Right atrium auricular region (tissue), 2 donors: ENCODE results near the gene SCN1A. TPM values are rescaled to one million over a fixed set of nuclear protein-coding genes. Genes with fewer than 3 reads are reported as not detected.

Experiments
- DNase-seq: peaks from one replicate; pipeline ENCODE4 v3.0.0-alpha.2; 2019; ENCODE audit warnings: low spot score
- H3K27ac ChIP-seq, 2 donors: fragments of 200-600 bp; sonication (generic); 1 replicate in 1 of 2; 2 replicates in 1 of 2; pipeline ENCODE4 v1.5.1; 2016 to 2019
- H3K27me3 ChIP-seq, 2 donors: fragments of 200-600 bp; sonication (generic); one replicate each; pipeline versions ENCODE4 v1.5.1 to v1.6.0; 2017 to 2019
- H3K36me3 ChIP-seq: fragments of 200-600 bp; sonication (generic); one replicate; pipeline ENCODE4 v1.5.1; 2016
- H3K4me1 ChIP-seq, 2 donors: fragments of 200-600 bp; sonication (generic); one replicate each; pipeline versions ENCODE4 v1.5.1 to v1.6.0; 2017 to 2019
- H3K4me3 ChIP-seq, 2 donors: fragments of 200-600 bp; sonication (generic); 1 replicate in 1 of 2; 2 replicates in 1 of 2; pipeline ENCODE4 v1.5.1; 2017 to 2019; ENCODE audit warnings: mild to moderate bottlenecking in 1 of 2, moderate library complexity in 1 of 2
- H3K9me3 ChIP-seq, 2 donors: fragments of 200-600 bp; sonication (generic); one replicate each; pipeline ENCODE4 v1.5.1; 2019
- total RNA-seq, 2 donors: library from RNA; depleted of rRNA; stranded (reverse); fragments of >200 nt; gene quantifications; one replicate each; pipeline ENCODE4 v1.1.0, GENCODE V29; 2016
- TF ChIP-seq, protein P1 (sequence below), 2 donors: fragments of 200-600 bp; sonication (generic); IDR thresholded peaks; one replicate each; pipeline ENCODE4 v1.5.1; 2019; ENCODE audit warnings: antibody characterized with exemption in 2 of 2

The SCN1A gene
- total RNA-seq, 2 donors from 2014 or later: 0.44 TPM; not detected in 1

DNA sequence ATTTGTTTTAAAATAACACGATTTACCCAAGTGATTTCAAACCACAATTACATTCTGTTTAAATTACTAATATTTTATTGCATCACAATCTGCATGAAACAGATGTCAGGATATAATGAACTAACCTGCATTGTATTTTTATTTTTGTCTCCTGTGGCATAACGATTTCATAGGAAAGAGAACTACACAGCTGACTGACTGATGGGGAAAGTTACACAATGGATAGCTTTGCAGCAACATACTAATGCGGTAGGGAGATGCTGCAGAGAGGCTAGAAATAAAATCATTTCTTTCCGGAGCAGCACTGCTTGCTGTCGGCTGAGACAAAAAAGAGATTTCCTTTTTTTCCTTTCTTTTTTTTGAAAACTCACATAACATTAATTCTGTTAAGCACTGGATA lies 36.9 kb downstream of the SCN1A start:
- no peak for DNase-seq
- Histone ChIP-seq H3K4me1 (no peaks in the 10 kb centered on the region), H3K4me3 (no peak overlapping the region), H3K27me3 (no peaks in the 10 kb centered on the region), H3K27ac (no peak overlapping the region), H3K9me3 (no peaks in the 10 kb centered on the region), H3K36me3 (no peaks in the 10 kb centered on the region)
- TF ChIP-seq, protein P1, sequence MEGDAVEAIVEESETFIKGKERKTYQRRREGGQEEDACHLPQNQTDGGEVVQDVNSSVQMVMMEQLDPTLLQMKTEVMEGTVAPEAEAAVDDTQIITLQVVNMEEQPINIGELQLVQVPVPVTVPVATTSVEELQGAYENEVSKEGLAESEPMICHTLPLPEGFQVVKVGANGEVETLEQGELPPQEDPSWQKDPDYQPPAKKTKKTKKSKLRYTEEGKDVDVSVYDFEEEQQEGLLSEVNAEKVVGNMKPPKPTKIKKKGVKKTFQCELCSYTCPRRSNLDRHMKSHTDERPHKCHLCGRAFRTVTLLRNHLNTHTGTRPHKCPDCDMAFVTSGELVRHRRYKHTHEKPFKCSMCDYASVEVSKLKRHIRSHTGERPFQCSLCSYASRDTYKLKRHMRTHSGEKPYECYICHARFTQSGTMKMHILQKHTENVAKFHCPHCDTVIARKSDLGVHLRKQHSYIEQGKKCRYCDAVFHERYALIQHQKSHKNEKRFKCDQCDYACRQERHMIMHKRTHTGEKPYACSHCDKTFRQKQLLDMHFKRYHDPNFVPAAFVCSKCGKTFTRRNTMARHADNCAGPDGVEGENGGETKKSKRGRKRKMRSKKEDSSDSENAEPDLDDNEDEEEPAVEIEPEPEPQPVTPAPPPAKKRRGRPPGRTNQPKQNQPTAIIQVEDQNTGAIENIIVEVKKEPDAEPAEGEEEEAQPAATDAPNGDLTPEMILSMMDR (IDR thresholded peaks at IDR 0.05): no peak

DNA sequence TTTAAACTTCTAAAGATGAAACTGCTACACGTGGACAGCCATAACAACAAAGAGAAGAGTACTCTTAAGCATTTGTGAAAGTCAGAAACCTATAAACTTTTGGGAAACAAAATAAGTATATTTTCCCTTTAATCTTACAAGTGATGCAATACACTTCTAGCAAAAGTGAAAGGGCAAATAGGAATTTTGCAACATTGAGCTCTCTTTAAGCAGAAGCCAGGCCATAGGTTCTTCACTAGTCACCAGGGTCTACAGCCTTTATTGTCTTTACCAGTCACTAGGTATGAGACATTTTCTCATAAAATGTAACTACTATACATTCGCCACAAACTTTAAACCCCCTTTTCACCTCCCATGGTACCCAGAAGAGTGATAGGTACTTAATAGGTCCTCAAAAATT lies 37.5 kb downstream of the SCN1A start:
- H3K4me3 ChIP-seq: no peak overlapping the region
- H3K27ac ChIP-seq: no peak overlapping the region
- H3K36me3 ChIP-seq: no peaks in the 10 kb centered on the region
- DNase-seq: no peak
- no peaks in the 10 kb centered on the region for H3K4me1 ChIP-seq
- H3K27me3 ChIP-seq: no peaks in the 10 kb centered on the region
- no peaks in the 10 kb centered on the region for H3K9me3 ChIP-seq
- TF ChIP-seq, protein P1 (IDR thresholded peaks at IDR 0.05): no peak

DNA sequence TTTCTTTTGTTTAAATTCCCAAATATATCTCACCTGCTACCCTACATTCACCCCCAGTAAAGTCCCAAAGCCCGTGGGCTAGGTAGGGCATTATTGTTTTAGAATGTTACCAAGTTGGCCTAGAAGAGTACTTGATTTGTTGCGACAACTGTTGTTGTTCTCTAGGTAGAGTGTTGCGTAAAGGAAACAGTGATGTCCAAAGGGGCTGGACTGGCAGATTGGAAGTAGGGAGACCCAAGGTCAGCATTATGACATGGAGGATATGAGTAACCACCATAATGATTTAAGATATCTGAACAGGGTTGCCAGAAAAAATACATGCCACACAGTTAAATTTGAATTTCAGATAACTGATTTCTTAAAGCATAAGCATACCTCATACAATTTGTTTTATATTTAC lies 39.2 kb downstream of the SCN1A start:
- Histone ChIP-seq H3K27me3 (no peaks in the 10 kb centered on the region), H3K27ac (no peak overlapping the region), H3K4me1 (no peaks in the 10 kb centered on the region), H3K36me3 (no peaks in the 10 kb centered on the region), H3K9me3 (no peaks in the 10 kb centered on the region), H3K4me3 (no peak overlapping the region)
- no peak for DNase-seq
- TF ChIP-seq, protein P1 (IDR thresholded peaks at IDR 0.05): no peak

DNA sequence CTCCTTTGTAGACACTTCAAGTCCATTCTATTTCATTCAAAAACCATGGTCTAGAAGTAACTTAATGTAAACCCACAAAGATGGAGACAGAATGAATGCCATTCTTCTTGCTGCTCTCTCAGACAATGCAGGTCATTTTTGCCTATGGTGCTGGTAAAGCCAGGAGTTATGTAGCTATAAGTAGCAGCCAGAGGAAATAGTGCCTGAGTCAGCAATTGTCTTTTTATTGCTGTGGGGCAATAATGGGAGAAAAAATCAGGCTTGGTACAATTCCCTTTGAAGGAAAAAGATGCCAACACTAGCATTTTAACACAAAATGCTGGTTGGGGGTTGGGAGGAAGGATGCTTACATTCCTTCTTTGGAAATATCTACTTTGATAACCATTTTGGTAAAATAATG lies 43.5 kb downstream of the SCN1A start:
- DNase-seq: no peak
- Histone ChIP-seq H3K4me3 (no peak overlapping the region), H3K9me3 (no peaks in the 10 kb centered on the region), H3K36me3 (no peaks in the 10 kb centered on the region), H3K27me3 (no peaks in the 10 kb centered on the region), H3K4me1 (no peaks in the 10 kb centered on the region), H3K27ac (no peak overlapping the region)
- TF ChIP-seq, protein P1 (IDR thresholded peaks at IDR 0.05): no peak

DNA sequence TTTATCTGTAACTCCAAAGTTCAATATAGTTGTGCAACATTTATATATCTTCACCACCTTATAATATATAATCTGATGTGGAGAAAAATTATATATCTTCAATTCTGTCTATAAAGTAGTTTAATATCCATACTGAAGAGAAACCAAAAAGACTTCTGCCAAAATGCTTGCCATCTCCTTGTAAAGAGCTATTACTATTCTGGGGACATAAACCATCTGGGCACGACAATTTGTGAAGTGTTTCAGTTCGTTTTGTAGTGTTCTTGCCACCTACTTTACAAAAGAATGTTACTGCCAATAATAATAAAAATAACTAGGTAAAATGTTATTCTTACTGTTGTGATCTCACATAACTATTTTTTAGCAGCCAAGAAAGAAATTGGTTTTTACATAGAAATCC lies 45.1 kb downstream of the SCN1A start:
- TF ChIP-seq, protein P1 (IDR thresholded peaks at IDR 0.05): no peak
- H3K27me3 ChIP-seq: no peaks in the 10 kb centered on the region
- DNase-seq: no peak
- H3K27ac ChIP-seq: no peak overlapping the region
- no peaks in the 10 kb centered on the region for H3K4me1 ChIP-seq
- no peaks in the 10 kb centered on the region for H3K36me3 ChIP-seq
- H3K4me3 ChIP-seq: no peak overlapping the region
- H3K9me3 ChIP-seq: no peaks in the 10 kb centered on the region

DNA sequence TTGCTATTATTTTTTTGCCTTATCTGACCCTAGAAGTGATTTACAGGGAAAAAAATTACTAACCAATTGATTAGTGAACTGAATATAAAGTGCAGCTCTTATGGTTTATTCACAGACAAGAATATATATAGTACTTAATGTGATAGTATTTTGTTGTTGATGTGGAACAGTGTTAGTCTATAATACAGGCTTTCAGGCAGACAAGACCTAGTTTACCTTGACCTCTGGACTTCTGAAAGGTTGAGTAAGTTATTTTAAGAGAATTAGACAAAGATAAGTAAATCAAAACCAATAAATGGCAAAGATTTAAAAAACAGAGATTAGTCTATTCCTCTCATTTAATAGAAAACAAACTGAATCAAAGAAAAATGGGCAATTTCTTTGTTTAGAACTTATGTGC lies 46.0 kb downstream of the SCN1A start:
- Histone ChIP-seq H3K4me3 (no peak overlapping the region), H3K4me1 (no peaks in the 10 kb centered on the region), H3K27me3 (no peaks in the 10 kb centered on the region), H3K9me3 (no peaks in the 10 kb centered on the region), H3K36me3 (no peaks in the 10 kb centered on the region), H3K27ac (no peak overlapping the region)
- TF ChIP-seq, protein P1 (IDR thresholded peaks at IDR 0.05): no peak
- DNase-seq: no peak
